HL-60/S4 treated with retinoic acid at 250 ng/mL for 4 days and 3 days (cell line): ENCODE data around the gene PDE1C.
"Not testable (repeated sequence)": the region's sequence is repeated elsewhere in the genome, so short reads cannot be mapped to it uniquely, and the experiment has no call there.

Experiments
- in situ Hi-C: fragments of 300-500 bp; cut with MboI; formaldehyde crosslinking; loops from 2 replicates; pipeline ENCODE4 v1.7.0; 2022; ENCODE audit warnings: low sequenced_read_pairs

Gene PDE1C

DNA sequence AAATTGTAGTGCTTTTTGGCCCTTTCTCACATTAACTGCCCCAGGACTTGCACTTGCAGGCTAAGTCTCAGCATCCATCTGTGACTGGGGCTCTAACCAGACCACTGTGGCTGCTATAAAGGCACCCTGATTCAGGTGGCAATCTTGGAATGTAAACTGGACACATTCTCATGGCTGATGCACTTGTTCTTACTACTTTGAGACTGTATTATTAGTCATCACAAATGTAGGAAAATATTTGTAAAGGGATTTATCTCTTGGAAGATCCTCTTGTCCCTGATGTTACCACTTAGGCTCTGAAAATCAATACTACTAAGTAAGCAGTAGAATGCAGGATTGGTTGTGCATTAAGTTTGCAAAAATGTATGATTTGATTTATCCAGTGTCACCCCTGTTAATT is 25.0 kb downstream of the PDE1C start:
- in situ Hi-C loops, result no loop called here

DNA sequence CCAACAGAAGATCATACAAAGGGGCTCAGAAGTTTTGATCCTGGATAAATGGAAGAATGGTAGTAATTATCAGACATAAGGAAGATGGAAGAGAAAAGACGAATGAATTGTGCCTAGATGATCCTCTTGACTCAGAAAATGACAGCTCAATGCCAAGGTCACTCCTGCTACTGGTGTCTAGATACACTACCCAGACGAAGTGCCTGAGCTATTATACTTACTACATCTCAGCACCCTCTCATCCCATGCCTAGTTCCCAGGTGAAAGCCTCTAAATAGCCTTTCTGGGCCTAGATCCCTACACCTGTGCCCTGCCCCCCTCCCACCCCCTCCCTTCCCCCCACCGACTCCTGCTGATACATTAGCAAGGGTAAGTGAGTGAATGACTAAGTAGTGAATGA is 25.5 kb downstream of the PDE1C start:
- in situ Hi-C loops, result no loop called here

DNA sequence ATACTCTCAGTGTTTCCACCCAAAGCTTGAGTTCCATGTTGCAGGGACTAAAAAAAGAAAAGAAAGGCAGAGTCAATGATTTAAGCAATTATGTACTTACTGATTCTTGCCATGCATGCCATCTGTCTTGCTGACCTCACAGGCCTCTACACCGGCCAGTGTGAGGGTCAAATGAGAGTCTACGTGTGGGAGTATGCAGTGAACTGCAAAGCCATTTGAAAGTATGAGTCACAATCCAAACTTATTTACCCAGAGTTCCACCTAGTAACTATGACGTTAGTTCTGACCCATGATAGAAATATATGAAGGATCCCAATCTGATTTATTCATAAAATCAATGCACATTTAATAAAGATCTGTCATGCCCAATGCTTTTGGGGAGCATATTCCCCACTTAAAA is 26.5 kb downstream of the PDE1C start:
- in situ Hi-C loops, result no loop called here

DNA sequence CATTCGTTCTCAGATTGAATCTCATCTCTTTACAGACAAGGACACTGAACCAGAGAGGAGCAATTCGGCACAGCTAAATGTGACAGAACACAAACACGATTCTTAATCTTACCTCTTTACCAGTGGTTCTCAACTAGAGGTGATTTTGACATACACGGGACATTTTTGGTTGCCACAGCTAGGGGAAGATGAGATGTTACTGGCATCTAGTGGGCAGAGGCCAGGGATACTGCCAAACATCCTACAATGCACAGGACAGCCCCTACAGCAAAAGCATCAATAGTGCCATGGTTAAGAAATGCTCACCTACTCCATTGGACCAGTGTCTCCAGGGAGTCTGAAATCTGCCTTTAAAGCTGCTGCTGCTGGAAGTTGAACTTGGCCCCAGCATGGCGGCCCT is 27.3 kb downstream of the PDE1C start:
- in situ Hi-C loops, result no loop called here

DNA sequence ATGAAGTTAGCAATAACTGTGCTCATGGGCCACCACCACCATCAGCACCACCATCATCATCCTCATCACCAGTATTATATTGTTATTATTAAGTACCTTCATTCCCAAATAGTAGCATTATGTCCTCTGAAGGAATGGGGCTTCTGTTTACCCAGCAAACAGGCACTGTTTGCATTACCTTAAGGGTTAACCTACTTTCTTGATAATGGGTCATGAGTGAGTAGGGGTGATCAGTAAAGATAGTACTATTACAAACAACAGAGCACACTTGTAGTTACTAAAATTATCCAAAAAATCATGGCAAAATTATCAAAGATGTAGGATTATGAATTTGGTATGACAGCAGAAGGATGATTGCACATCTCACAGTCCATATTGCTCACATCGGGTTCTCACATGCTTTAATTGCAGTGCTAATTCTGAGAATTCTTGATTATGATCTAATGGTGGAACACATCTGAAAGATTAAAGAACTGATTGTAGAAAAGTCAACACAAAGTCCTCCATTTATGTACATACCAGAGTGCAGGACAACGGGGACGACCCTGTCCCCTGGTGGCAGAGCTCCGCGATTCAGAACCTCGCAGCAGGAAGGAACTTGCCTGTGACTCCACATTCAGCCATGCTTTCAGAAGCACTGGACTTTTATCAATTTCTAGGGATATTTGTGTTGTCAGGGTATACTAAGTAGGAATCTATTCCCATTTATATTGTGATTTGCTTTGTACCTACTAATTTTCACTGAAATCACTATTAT is 31.0 kb downstream of the PDE1C start:
- in situ Hi-C loops, result no loop called here

DNA sequence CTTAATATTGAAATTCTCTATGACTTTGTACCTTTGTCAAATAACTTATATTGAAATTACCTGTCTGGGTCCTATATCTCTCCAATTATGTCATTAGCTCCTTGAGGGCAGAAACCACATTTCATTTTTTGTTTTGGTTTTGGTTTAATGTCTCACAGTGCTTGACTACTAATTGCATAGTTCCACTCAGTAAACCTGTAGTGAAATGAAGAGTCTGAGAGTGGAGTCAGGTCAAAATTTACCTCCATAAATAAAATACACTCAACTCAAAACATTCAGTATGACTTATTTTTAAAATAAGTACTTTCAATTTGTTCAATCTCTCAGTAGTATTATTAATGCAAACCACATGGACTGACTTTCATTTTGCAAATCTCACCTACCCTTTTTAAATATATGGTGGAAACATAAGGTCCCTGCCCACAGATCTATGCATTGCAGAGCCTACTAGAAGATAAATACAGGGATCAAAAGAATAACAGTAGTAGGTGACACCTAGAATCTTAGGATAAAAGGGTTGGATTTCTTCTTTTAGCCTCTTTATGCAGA is 32.5 kb downstream of the PDE1C start:
- in situ Hi-C loops, result no loop called here

DNA sequence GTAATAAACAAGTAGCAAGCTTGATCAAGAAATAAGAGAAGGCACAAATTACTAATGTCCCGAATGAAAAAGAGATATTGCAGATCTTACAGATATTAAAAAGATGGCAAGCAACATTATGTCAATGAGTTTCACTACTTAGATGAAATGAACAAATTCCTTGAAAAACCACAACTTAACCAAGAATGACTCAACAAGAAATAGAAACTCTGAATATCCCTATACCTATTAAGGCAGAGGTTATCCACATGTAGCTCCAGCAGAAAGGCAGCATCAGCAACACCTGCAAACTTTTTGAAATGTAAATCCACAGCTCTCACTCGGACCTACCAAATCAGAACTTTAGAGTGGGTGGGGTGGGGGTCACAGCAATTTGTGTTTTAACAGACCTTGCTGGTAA is 33.6 kb downstream of the PDE1C start:
- in situ Hi-C loops, result no loop called here

DNA sequence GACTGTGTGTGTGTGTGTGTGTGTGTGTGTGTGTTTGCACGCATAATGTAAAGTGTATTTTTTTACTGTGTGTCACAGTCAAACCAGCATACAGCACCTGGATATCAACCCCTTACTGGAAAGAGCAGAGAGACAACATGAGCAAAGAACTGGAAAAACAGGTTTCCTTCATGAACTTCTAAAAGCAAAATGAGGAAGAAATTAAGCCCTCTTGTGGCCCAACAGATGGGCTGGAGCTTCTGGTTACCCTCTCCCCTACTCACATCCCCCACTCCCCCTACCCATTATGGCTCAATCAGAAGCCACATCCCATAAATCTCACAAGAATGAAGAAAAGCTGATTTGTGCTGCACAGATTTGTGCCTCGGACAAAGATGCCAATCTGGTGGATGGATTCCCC is 36.2 kb downstream of the PDE1C start:
- in situ Hi-C loops, result no loop called here

DNA sequence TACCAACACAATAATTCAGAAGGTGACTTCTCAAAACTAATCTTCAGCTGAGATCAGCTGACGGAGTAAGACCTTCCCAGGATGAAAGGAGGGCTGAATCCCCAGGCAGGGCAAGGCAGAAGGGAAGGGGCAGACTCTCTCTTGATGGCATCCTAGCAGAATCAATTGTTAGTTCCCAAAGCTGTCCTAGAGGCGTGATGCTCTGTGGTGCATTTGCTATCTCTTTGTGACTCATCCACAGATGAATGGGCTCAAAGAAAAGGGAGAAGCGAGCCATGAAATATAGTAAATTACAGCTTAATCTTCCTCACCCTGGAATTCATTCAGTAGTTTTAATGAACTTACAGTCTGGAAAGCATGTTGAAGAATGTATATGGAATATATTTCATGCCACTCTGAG is 37.2 kb downstream of the PDE1C start:
- in situ Hi-C loops, result no loop called here

DNA sequence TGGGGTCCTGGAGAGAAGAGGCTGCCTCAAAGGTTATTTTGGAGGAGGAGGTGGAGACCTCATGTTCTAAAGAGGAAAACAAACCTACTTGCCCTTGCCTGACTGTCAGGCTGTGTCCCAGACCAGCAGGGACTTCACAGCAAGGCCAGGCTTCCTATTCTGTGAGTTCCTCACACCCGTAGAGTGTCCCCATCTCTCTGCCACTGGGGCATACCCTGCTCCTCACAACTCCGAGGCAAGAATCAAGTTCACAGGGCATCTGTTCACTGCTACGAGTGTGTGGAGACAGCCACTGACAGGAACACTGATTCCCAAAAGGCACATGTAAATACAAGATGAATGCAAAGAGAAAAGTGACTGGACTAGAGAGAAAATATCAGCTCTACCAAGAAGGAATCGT is 38.0 kb downstream of the PDE1C start:
- in situ Hi-C loops, result no loop called here

DNA sequence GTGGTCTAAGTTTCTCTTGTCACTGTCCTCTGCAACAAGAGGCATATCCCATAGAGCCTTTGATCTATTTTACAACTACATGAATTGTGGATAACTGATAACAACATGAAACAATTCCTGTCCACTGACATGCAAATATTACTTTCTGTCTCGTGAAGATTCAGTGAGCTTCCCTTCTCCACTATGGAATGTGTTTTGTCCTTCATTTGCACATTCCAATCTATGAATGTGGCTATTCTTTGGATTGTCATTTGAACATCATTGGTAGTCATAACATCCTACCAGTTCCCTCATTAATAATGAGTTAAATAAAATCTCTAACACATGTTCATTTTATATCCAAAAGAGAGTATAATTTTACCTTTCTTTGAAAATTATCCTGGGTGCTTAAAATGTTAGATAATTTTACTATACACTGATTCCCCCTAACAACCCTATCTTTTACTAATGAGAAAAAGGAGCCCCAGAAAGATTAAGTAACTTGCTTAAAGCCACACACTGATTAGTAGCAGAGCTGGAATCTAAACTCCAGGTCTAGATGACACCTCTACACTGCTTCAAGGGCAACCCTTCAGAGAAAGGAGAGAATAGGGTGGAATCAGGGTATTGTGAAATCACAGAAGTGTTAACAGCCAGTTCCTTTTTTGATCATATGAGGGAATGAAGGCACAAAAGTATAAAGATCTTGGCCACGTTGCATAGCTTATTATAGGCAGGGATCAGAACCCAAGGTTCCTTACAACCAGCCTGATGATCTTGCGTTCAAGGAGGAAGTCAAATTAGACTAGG is 39.1 kb downstream of the PDE1C start:
- in situ Hi-C loops, result no loop called here

DNA sequence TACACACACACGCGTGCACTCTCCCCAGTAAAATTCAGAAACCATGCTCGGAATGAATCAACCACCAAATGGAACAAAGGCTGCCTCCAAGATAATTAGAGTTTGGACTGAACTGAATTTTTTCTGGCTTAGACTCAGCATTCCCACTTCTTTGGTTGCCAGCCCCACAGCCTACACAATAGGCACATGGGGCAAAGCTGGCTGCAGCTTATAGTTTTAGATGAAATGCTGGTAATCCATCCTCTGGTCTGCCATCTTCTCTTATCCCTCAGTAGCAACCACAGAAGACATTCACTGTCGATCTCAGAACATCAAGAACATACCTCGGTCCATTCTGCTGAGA is 44.2 kb downstream of the PDE1C start:
- in situ Hi-C loops, result no loop called here

DNA sequence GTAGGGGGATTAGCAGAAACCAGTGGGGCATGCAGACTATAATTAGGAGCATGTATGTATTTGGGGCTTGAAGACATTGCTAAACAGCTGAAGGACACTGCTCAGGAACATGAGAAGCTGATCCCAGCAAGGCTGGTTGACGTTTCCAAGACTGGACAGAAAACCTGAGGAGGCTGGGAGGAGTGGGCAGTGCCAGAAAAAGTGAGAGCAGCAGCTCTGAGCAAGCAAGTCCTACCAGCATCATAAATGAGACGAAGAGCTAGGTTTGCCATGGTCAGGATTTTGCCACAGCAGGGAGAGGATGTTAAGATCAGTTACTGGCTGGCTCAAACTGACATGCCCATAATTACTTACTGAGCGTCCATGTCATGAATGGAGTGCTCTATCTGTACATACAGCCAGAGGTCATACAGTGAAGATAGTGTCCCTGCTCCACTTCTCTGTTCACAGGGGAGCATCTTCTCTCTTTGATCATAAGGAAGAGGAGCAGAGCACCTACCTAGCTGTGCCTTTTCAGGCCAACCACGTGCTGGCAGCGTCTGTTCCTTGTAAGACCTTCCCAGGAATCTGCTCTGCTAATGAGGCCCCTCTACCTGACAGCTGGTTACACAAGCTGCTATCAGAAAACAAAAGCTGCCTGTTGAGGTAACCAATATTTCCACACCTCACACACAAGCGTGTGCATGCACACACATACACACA is 44.7 kb downstream of the PDE1C start:
- in situ Hi-C loops, result no loop called here

DNA sequence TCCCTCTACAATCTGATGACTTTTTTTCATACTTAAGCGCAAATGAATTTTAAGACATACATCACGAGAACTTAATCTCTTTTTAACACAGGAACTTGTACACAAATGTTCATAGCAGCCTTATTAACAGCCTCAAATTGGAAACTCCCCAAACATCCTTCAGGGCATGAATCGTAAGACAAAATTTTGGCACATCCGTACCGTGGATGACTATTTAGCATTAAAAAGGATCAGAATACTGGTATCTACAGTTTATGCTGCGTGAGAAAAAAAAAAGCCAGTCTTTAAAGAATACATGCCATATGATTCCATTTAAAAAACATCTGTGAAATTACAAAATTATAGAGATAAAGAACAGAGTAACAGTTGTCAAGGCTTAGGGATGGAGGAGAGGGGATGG is 46.8 kb downstream of the PDE1C start:
- in situ Hi-C loops, result no loop called here

DNA sequence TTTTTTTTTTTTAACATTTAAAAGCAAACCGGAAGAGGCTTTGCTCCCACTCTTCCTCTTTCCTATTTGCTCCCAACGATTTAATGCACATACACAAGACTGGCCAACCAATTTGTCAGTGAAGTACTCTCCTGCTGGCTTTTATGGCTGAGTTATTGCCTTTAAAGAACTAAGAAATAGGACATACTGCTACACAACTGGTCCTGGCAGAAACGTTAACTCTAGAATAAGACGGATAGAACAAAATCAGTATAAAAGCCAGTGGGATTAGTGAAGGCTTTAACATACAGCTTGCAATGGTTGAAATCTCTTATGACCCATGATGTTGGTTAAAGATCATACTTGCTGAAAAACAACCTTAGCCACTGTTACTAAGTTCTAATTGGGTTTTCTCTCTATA is 47.2 kb downstream of the PDE1C start:
- in situ Hi-C loops, result no loop called here

DNA sequence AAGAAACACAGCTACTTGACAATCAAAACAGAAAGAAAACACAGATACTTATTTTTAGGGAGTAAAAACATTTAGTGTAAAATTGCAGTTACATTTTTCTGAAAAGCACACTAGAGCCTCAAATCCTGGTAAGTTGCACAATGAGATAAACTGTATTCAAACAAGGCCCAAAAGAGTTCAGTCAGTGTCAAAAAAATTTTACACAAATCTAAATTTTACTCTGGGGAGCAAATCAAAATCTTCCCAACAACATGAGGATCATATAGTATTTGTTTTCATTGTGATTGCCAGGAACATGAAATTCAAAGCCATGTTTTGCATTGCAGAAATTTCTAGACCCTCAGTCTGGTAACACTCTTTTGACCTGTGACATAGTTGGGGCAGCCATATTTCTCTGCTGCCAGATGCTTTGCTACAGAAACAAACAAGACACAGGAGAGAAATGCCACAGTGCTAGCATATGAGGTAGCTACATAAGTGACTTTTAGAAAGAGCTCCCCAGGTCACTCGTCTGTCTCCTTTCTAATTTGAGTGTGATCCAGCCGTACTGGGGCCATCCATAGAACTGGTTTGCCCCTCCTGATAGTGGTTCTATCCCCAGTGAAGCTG is 49.6 kb downstream of the PDE1C start:
- in situ Hi-C loops, result no loop called here

DNA sequence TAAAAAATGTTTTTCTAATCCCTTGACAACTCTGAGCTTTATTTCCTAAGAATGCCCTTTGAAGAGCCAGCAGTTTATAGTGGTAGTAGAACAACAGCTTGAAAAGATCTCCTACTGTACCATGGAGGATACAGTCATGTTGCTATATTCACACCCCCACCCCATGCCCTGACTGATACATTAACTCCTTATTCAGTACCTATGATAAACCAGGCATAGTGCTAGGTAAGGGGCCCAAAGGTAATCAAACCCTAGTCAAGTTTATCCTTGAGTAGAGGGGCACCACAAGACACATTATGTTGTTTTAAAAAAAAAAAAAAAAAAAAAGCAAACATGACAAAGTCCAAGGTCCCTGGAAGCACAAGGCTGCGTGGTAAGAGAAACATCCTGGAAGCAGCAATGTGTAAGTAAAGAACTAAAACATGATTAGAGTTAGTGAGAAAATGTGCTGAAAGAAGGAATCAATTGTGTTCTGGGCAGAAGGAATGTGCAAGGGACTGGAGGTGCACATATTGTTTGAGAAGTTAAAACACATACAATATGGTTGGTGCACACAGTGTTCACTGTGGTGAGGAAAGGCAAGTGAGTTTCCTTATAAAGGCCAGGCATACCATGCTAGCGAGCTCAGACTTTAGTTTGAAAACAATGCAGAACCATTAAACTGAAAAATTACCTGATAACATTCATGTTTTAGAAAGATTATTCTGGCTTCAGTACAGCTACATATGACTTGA is 51.2 kb downstream of the PDE1C start:
- in situ Hi-C loops, result no loop called here

DNA sequence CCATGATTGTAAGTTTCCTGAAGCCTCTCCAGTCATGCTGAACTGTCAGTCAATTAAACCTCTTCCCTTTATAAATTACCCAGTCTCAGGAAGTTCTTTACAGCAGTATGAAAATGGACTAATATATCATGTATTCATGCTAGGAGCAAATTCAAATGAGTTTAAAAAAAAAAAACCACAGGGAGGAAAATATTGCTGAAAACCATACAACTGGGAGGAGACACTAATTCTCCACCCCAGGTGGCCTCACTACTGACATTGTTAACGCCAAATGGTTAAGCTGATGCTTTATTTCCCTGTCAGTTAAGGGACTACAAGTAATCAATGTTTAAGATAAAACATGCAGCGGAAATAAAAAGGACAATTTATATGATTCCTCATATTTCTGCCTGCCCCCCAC is 55.1 kb downstream of the PDE1C start:
- in situ Hi-C loops, result no loop called here

DNA sequence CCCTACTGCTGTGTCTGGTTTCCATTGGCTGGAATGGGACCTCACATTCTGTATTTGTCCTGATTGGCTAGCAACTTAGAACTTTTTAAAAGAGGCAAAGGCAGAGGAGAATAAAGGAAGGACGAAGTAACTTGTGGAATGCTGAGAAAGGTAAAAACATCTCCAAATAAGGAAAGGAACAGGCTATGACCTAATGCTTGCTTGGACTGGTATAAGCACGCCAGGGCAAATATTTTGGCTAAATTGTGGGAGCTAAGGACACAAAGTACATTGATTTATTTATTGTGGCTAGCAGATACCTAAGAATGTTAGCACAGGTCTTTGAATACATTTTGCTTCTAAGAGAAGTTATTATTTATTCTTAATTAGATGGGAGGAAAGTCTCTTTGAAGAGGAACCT is 56.7 kb downstream of the PDE1C start:
- in situ Hi-C loops, result not testable (repeated sequence)

DNA sequence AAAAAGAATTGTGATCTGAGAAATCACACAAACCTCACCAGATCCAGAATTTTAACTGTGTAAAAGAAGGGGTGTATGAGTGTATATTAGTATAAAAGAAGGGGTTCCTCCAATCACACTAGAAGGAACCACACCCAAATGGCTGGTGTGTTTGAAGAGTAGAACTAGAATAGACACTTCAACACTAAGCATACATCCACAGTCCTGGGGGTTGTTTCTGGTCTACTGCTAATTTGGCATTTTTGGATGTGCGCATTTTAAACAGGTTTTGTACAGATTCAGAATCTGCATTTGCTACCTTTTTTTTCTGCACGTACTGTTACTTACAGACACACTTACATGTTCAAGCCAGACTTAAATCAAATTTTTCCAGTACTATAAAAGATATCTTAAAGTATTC is 64.6 kb downstream of the PDE1C start:
- in situ Hi-C loops, result no loop called here

DNA sequence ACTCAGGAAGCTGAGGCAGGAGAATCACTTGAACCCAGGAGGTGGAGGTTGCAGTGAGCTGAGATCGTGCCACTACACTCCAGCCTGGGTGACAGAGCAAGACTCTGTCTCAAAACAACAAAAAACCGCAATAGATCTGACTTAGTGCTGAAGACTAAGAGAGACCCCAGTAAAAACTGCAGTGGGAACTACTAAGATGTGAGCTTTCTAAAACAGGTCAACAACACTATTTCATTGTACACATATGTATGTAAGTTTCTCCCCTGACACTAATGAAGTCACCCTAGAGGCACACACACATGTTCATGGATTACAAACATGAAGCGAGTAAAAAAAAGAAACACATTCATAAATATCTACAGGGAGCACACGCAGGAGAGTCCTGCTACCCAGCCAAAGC is 68.3 kb downstream of the PDE1C start:
- in situ Hi-C loops, result no loop called here
